ENCODE data around the gene ZNF497. TPM values are rescaled to one million over a fixed set of nuclear protein-coding genes. Genes with fewer than 3 reads are reported as not detected.

ZNF497 gene
- total and polyA plus RNA-seq, 2 of the 8 experiments (the other 6 are each of a cell fraction or from before 2014, with no cell fraction given), result 0.93 to 1.4 TPM

DNA sequence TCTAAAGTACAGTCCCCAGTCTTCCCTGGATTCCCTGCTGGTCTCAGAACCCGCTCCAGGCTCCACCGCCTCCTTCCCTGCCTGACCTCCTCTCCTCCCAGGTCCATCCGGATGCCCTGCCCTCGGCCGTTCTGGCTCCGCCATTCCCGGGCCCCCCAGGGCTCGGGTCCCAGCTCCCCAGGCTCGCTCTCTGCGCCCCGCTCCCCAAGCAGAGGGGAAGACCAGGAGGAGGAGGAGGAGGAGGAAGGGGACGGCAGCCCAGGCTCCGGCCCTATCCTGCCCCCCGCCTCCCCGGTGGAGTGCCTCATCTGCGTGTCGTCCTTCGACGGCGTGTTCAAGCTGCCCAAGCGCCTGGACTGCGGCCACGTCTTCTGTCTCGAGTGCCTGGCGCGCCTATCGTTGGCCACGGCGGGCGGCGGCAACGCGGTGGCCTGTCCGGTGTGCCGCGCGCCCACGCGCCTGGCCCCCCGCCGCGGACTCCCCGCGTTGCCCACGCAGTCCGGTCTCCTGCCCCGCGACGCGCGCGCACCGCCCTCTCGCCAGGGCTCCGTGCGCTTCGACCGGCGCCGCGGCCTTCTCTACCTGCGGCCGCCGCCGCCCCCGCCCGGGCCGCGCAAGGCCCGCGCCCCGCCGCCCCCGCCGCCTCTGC is 33.6 kb upstream of the ZNF497 start (continued):
- TF ChIP-seq KDM5A (IDR thresholded peaks at IDR 0.05; ENCODE audit: low read length), result no peak
- TF ChIP-seq GABPA (IDR thresholded peaks at IDR 0.05; ENCODE audit: borderline replicate concordance, insufficient read depth, low read length), result no peak
- no peak for TF ChIP-seq PHF8 (conservative IDR thresholded peaks at IDR 0.05; ENCODE audit: low read depth, low read length)
- no peak for TF ChIP-seq JUN (IDR thresholded peaks at IDR 0.05; ENCODE audit: low read depth, low read length)
- no peak for TF ChIP-seq CREB1 (IDR thresholded peaks at IDR 0.05)
- no peak for TF ChIP-seq RBBP5 (IDR thresholded peaks at IDR 0.05; ENCODE audit: borderline replicate concordance, low read depth, low read length)
- no peak for TF ChIP-seq CBX5 (IDR thresholded peaks at IDR 0.05; ENCODE audit: low read depth, low read length)
- peak; percentile 20; the same call in 1 of the 2 replicates for TF ChIP-seq POLR2AphosphoS5 (IDR thresholded peaks at IDR 0.05; ENCODE audit: low read depth, low read length)
- TF ChIP-seq KDM4A (IDR thresholded peaks at IDR 0.05; ENCODE audit: low read depth, low read length, severe bottlenecking), result peak; percentile 63
- no peak for TF ChIP-seq ZNF274 (IDR thresholded peaks at IDR 0.05; ENCODE audit: borderline replicate concordance, extremely low read depth, low read length)
- TF ChIP-seq, protein P1, sequence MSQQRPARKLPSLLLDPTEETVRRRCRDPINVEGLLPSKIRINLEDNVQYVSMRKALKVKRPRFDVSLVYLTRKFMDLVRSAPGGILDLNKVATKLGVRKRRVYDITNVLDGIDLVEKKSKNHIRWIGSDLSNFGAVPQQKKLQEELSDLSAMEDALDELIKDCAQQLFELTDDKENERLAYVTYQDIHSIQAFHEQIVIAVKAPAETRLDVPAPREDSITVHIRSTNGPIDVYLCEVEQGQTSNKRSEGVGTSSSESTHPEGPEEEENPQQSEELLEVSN (IDR thresholded peaks at IDR 0.05), result 0 out of 2 replicates have a peak, but pooled peaks have one; percentile 9
- no peak for TF ChIP-seq CEBPB (IDR thresholded peaks at IDR 0.05; ENCODE audit: low read depth, low read length)
- TF ChIP-seq, protein P2, sequence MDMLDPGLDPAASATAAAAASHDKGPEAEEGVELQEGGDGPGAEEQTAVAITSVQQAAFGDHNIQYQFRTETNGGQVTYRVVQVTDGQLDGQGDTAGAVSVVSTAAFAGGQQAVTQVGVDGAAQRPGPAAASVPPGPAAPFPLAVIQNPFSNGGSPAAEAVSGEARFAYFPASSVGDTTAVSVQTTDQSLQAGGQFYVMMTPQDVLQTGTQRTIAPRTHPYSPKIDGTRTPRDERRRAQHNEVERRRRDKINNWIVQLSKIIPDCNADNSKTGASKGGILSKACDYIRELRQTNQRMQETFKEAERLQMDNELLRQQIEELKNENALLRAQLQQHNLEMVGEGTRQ (IDR thresholded peaks at IDR 0.05; ENCODE audit: low read length), result no peak
- TF ChIP-seq BACH1 (IDR thresholded peaks at IDR 0.05; ENCODE audit: low read length), result no peak
- TF ChIP-seq, protein P3, sequence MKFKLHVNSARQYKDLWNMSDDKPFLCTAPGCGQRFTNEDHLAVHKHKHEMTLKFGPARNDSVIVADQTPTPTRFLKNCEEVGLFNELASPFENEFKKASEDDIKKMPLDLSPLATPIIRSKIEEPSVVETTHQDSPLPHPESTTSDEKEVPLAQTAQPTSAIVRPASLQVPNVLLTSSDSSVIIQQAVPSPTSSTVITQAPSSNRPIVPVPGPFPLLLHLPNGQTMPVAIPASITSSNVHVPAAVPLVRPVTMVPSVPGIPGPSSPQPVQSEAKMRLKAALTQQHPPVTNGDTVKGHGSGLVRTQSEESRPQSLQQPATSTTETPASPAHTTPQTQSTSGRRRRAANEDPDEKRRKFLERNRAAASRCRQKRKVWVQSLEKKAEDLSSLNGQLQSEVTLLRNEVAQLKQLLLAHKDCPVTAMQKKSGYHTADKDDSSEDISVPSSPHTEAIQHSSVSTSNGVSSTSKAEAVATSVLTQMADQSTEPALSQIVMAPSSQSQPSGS (IDR thresholded peaks at IDR 0.05; ENCODE audit: low read length), result no peak
- no peak for TF ChIP-seq TCF12 (IDR thresholded peaks at IDR 0.05; ENCODE audit: low read depth, low read length)
- TF ChIP-seq, protein P4, sequence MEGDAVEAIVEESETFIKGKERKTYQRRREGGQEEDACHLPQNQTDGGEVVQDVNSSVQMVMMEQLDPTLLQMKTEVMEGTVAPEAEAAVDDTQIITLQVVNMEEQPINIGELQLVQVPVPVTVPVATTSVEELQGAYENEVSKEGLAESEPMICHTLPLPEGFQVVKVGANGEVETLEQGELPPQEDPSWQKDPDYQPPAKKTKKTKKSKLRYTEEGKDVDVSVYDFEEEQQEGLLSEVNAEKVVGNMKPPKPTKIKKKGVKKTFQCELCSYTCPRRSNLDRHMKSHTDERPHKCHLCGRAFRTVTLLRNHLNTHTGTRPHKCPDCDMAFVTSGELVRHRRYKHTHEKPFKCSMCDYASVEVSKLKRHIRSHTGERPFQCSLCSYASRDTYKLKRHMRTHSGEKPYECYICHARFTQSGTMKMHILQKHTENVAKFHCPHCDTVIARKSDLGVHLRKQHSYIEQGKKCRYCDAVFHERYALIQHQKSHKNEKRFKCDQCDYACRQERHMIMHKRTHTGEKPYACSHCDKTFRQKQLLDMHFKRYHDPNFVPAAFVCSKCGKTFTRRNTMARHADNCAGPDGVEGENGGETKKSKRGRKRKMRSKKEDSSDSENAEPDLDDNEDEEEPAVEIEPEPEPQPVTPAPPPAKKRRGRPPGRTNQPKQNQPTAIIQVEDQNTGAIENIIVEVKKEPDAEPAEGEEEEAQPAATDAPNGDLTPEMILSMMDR (IDR thresholded peaks at IDR 0.05; ENCODE audit: control extremely low read depth in 1 of 3, insufficient read depth in 1 of 3, low read depth in 1 of 3, low read length in 3 of 3), result no peak
- no peak for TF ChIP-seq SAP30 (IDR thresholded peaks at IDR 0.05; ENCODE audit: insufficient read depth, insufficient replicate concordance, low read length)

Measured in H1 (cell line).